Transverse colon (tissue), 4 donors: Measurements from ENCODE around the gene GALNT18. TPM values are rescaled to one million over a fixed set of nuclear protein-coding genes. Genes with fewer than 3 reads are reported as not detected.

Experiments used
- DNase-seq: peaks from one replicate; pipeline ENCODE4 v3.0.0-alpha.2; 2019
- H3K27ac ChIP-seq, 4 donors: fragments of 200-600 bp; sonication (generic); 2 replicates each; pipeline ENCODE4 v1.5.1; 2016 to 2018; ENCODE audit warnings: inconsistent platforms in 4 of 4
- H3K27me3 ChIP-seq: fragments of 200-600 bp; sonication (generic); 2 replicates; pipeline ENCODE4 v1.5.1; 2017; ENCODE audit warnings: inconsistent platforms
- H3K36me3 ChIP-seq, 4 donors: fragments of 200-600 bp; sonication (generic); 2 replicates each; pipeline ENCODE4 v1.5.1; 2017 to 2019; ENCODE audit warnings: inconsistent platforms in 4 of 4
- H3K4me1 ChIP-seq, 4 donors: fragments of 200-600 bp; sonication (generic); 2 replicates each; pipeline ENCODE4 v1.5.1; 2017 to 2020; ENCODE audit warnings: inconsistent platforms in 4 of 4
- H3K4me3 ChIP-seq, 4 donors: fragments of 200-600 bp; sonication (generic); 1 replicate in 1 of 4; 2 replicates in 3 of 4; pipeline versions ENCODE4 v1.5.1 to v1.6.1; 2017 to 2019; ENCODE audit warnings: inconsistent platforms in 4 of 4
- H3K9me3 ChIP-seq, 2 donors: fragments of 200-600 bp; sonication (generic); 2 replicates each; pipeline ENCODE4 v1.5.1; 2017 to 2019; ENCODE audit warnings: inconsistent platforms in 2 of 2
- CTCF ChIP-seq, 5 experiments: fragments of 200-600 bp in 3 of 5; fragments of 450-650 bp in 2 of 5; sonication (generic) in 3 of 5; IDR thresholded peaks; 1 replicate in 2 of 5; 2 replicates in 3 of 5; pipeline ENCODE4 v1.5.1; 2016 to 2017; ENCODE audit warnings: antibody characterized with exemption in 5 of 5, inconsistent platforms in 3 of 5, mild to moderate bottlenecking in 2 of 5, moderate library complexity in 1 of 5
- EP300 ChIP-seq: sonication (generic); formaldehyde crosslinking; IDR thresholded peaks from one replicate; pipeline ENCODE4 v1.6.1; 2017; ENCODE audit warnings: antibody characterized with exemption, low read depth
- POLR2A ChIP-seq: fragments of 450-650 bp; IDR thresholded peaks from one replicate; pipeline ENCODE4 v1.6.1; 2016; ENCODE audit warnings: antibody characterized with exemption, mild to moderate bottlenecking, moderate library complexity
- POLR2AphosphoS5 ChIP-seq, 3 donors: sonication (generic); formaldehyde crosslinking; IDR thresholded peaks; one replicate each; pipeline ENCODE4 v1.6.1; 2016; ENCODE audit warnings: antibody characterized with exemption in 3 of 3
- WGBS, 2 donors: methylation state at CpG; one replicate each; pipeline ENCODE4 v1.1.5; 2018; ENCODE audit warnings: low coverage in 1 of 2; 5-methylcytosine and 5-hydroxymethylcytosine counted together
- in situ Hi-C, 4 donors: fragments of 200-750 bp; cut with MboI; loops; one replicate each; pipeline versions ENCODE4 v1.15.0 to v1.15.1; 2017; ENCODE audit warnings: low sequenced_read_pairs in 3 of 4, low pct_ligation_motif_present in 1 of 4, low pct_unique_long_range_greater_than_20kb in 1 of 4
- intact Hi-C: fragments of 100-400 bp; cut with DNase I; formaldehyde crosslinking; loops from one replicate; pipeline ENCODE4 v1.15.1; 2023; ENCODE audit warnings: low total_unique reads
- total RNA-seq, 4 donors: library from RNA; depleted of rRNA; stranded (reverse); fragments of >200 nt; gene quantifications; one replicate each; pipeline ENCODE4 v1.1.0, GENCODE V29; 2016

Gene GALNT18
- total RNA-seq, 4 donors from 2014 or later, result 5.6 to 22.1 (median 8.4) TPM

- H3K4me3 ChIP-seq, result no peak overlapping the region
- TF ChIP-seq POLR2AphosphoS5 (IDR thresholded peaks at IDR 0.05) (no peak), CTCF (IDR thresholded peaks at IDR 0.05) (no peak), POLR2A (no peak), EP300 (no peak)
- no peaks in the 10 kb centered on the region for H3K27me3 ChIP-seq
- 88% methylated on average over 6 of the region's 6 CpGs; no CpG with 5 or more reads in 1 of the 2 donors for WGBS, 2 donors
- H3K9me3 ChIP-seq, result no peaks in the 10 kb centered on the region
- in situ Hi-C loops, result no loop called here
- H3K27ac ChIP-seq, result no peak overlapping the region
- intact Hi-C loops, result no loop called here
- no peaks in the 10 kb centered on the region for H3K36me3 ChIP-seq
- peaks cover 8 to 25% (median 21%) of the 10 kb centered on the region in 4 donors for H3K4me1 ChIP-seq
- no peak for DNase-seq
Observed at GRCh38 chr11:11512502-11512901, 109.3 kb downstream of the GALNT18 start.

GRCh38 chr11:11512090-11512489, 109.7 kb downstream of the GALNT18 start:
- in situ Hi-C loops, result no loop called here
- 93 to 100% methylated on average over 2 to 6 of the region's 6 CpGs for WGBS, 2 donors
- H3K4me3 ChIP-seq, result no peak overlapping the region

GRCh38 chr11:11510939-11511338, 110.9 kb downstream of the GALNT18 start:
- peak; percentile 37 for DNase-seq
- Histone ChIP-seq H3K36me3 (no peaks in the 10 kb centered on the region), H3K4me3 (no peak overlapping the region), H3K27ac (peak overlapping the region in 1 of 4 donors; percentile 31), H3K4me1 (peaks cover 8 to 25% (median 21%) of the 10 kb centered on the region in 4 donors), H3K27me3 (no peaks in the 10 kb centered on the region), H3K9me3 (no peaks in the 10 kb centered on the region)
- no peak for TF ChIP-seq POLR2A
- TF ChIP-seq POLR2AphosphoS5 (IDR thresholded peaks at IDR 0.05), result peak in 1 of 3 donors; percentile 8
- TF ChIP-seq CTCF (IDR thresholded peaks at IDR 0.05), result no peak
- in situ Hi-C loops, result no loop called here
- 41% methylated on average over 10 of the region's 10 CpGs; no CpG with 5 or more reads in 1 of the 2 donors for WGBS, 2 donors
- intact Hi-C loops, result no loop called here

More at GRCh38 chr11:11512090-11512489, 109.7 kb downstream of the GALNT18 start:
- intact Hi-C loops, result no loop called here
- no peaks in the 10 kb centered on the region for H3K36me3 ChIP-seq
- TF ChIP-seq POLR2AphosphoS5 (IDR thresholded peaks at IDR 0.05) (no peak), CTCF (IDR thresholded peaks at IDR 0.05) (no peak), POLR2A (no peak), EP300 (no peak)
- no peaks in the 10 kb centered on the region for H3K27me3 ChIP-seq
- DNase-seq, result no peak
- H3K27ac ChIP-seq, result no peak overlapping the region
- no peaks in the 10 kb centered on the region for H3K9me3 ChIP-seq
- peaks cover 8 to 25% (median 21%) of the 10 kb centered on the region in 4 donors for H3K4me1 ChIP-seq

- in situ Hi-C loops, result no loop called here
- TF ChIP-seq POLR2AphosphoS5 (IDR thresholded peaks at IDR 0.05) (no peak), CTCF (IDR thresholded peaks at IDR 0.05) (no peak), EP300 (no peak), POLR2A (no peak)
- H3K36me3 ChIP-seq, result no peaks in the 10 kb centered on the region
- no peak overlapping the region for H3K4me3 ChIP-seq
- intact Hi-C loops, result no loop called here
- H3K9me3 ChIP-seq, result no peaks in the 10 kb centered on the region
- peaks cover 15 to 40% (median 28%) of the 10 kb centered on the region in 4 donors for H3K4me1 ChIP-seq
- H3K27me3 ChIP-seq, result no peaks in the 10 kb centered on the region
- H3K27ac ChIP-seq, result no peak overlapping the region
- no peak for DNase-seq
- 78 to 83% methylated on average over 2 to 3 of the region's 3 CpGs for WGBS, 2 donors
Observed at GRCh38 chr11:11505692-11506091, 116.1 kb downstream of the GALNT18 start.
